HL-60 (cell line): ENCODE measurements around the gene BLOC1S4.

Experiments used
- DNase-seq, 2 experiments: peaks; one replicate each; pipeline ENCODE4 v3.0.0-alpha.2; 2010 to 2020; ENCODE audit warnings: low read depth in 1 of 2, low spot score in 1 of 2
- H3K27ac ChIP-seq: fragments of 250-450 bp; sonication (Bioruptor Pico); replicated peaks from 2 replicates; pipeline ENCODE4 v1.5.1; 2020; ENCODE audit warnings: mild to moderate bottlenecking, moderate library complexity
- H3K27me3 ChIP-seq: fragments of 250-450 bp; sonication (Bioruptor Pico); 2 replicates; pipeline ENCODE4 v1.5.1; 2021; ENCODE audit warnings: mild to moderate bottlenecking, moderate library complexity; ENCODE audit not compliant: insufficient read depth, poor library complexity, severe bottlenecking
- H3K4me3 ChIP-seq: replicated peaks from 2 replicates; pipeline ENCODE4 v1.5.1; 2011; ENCODE audit warnings: mild to moderate bottlenecking, control low read depth, low read length; ENCODE audit not compliant: insufficient read depth
- CTCF ChIP-seq: IDR thresholded peaks from one replicate; pipeline ENCODE4 v1.5.1; 2011; ENCODE audit warnings: low read length, control low read depth, inconsistent platforms; ENCODE audit not compliant: insufficient read depth
- GABPA ChIP-seq: IDR thresholded peaks from 2 replicates; pipeline ENCODE4 v1.6.1; 2012; ENCODE audit warnings: low read depth
- POLR2AphosphoS5 ChIP-seq: IDR thresholded peaks from 2 replicates; pipeline ENCODE4 v1.6.1; 2012; ENCODE audit warnings: low read depth
- REST ChIP-seq: IDR thresholded peaks from 2 replicates; pipeline ENCODE4 v1.6.1; 2012; ENCODE audit warnings: low read depth; ENCODE audit not compliant: insufficient replicate concordance
- SPI1 ChIP-seq: IDR thresholded peaks from 2 replicates; pipeline ENCODE4 v1.6.1; 2012; ENCODE audit warnings: low read depth, mild to moderate bottlenecking, borderline replicate concordance

Gene BLOC1S4

GRCh38 chr4:6739920-6740319, 23.9 kb downstream of the BLOC1S4 start:
- TF ChIP-seq POLR2AphosphoS5 (no peak), REST (no peak), GABPA (no peak), SPI1 (no peak), CTCF (no peak)
- Histone ChIP-seq H3K27ac (no peak overlapping the region), H3K4me3 (no peak overlapping the region), H3K27me3 (no peaks in the 10 kb centered on the region)
- DNase-seq, result no peak

- no peak for TF ChIP-seq GABPA
- Histone ChIP-seq H3K27ac (no peak overlapping the region), H3K4me3 (no peak overlapping the region), H3K27me3 (no peaks in the 10 kb centered on the region)
- DNase-seq, result no peak
Observed at GRCh38 chr4:6740347-6740746, 24.4 kb downstream of the BLOC1S4 start.

GRCh38 chr4:6742507-6742906, 26.5 kb downstream of the BLOC1S4 start:
- no peak for TF ChIP-seq CTCF
- TF ChIP-seq SPI1, result no peak
- no peak for TF ChIP-seq REST
- no peak for TF ChIP-seq GABPA
- TF ChIP-seq POLR2AphosphoS5, result no peak
- no peaks in the 10 kb centered on the region for H3K27me3 ChIP-seq
- no peak overlapping the region for H3K4me3 ChIP-seq
- DNase-seq, result no peak
- no peak overlapping the region for H3K27ac ChIP-seq

- Histone ChIP-seq H3K27ac (no peak overlapping the region), H3K4me3 (no peak overlapping the region), H3K27me3 (no peaks in the 10 kb centered on the region)
- TF ChIP-seq REST (no peak), SPI1 (no peak), CTCF (no peak), POLR2AphosphoS5 (no peak), GABPA (no peak)
- DNase-seq, result no peak
Observed at GRCh38 chr4:6742989-6743388, 27.0 kb downstream of the BLOC1S4 start.
